Colonic mucosa (tissue), 4 donors: ENCODE results near the gene NIPBL. TPM values are rescaled to one million over a fixed set of nuclear protein-coding genes. Genes with fewer than 3 reads are reported as not detected.
"Not testable (repeated sequence)": the region's sequence is repeated elsewhere in the genome, so short reads cannot be mapped to it uniquely, and the experiment has no call there.

Experiments
- DNase-seq: peaks from one replicate; pipeline ENCODE4 v3.0.0-alpha.2; 2020
- H3K27ac ChIP-seq: fragments of 200-600 bp; one replicate; pipeline ENCODE4 v1.8.0; 2021
- H3K27me3 ChIP-seq: fragments of 200-600 bp; one replicate; pipeline ENCODE4 v1.8.0; 2021
- H3K36me3 ChIP-seq: fragments of 200-600 bp; one replicate; pipeline ENCODE4 v1.8.0; 2021
- H3K4me1 ChIP-seq: fragments of 200-600 bp; one replicate; pipeline ENCODE4 v1.8.0; 2021; ENCODE audit warnings: mild to moderate bottlenecking
- H3K4me3 ChIP-seq: fragments of 200-600 bp; one replicate; pipeline ENCODE4 v1.8.0; 2021
- H3K9ac ChIP-seq, 2 donors: one replicate each; pipeline ENCODE4 v1.7.0; 2013; ENCODE audit warnings: control low read depth in 2 of 2, low read depth in 2 of 2, low read length in 2 of 2
- H3K9me3 ChIP-seq: fragments of 200-600 bp; one replicate; pipeline ENCODE4 v1.8.0; 2021
- CTCF ChIP-seq: fragments of 200-600 bp; IDR thresholded peaks from one replicate; pipeline ENCODE4 v1.8.0; 2022; ENCODE audit warnings: antibody characterized with exemption, mild to moderate bottlenecking
- intact Hi-C: fragments of 100-400 bp; cut with DNase I; formaldehyde crosslinking; loops from one replicate; pipeline ENCODE4 v1.14.1; 2022
- total RNA-seq, 2 donors: library from RNA; stranded (reverse); fragmentation: NEBNext Ultra II Directional in 1 of 2; extraction: Animal tissue kit (Norgen Biotek cat#: 25700) in 1 of 2; gene quantifications; one replicate each; pipeline ENCODE4 v1.2.1, GENCODE V29; 2021
- donor health status: healthy.
- donor health status: DM: no; HTN: no; CAD: no.
- donor health status: DM: no; HTN: no; CAD: no.

NIPBL gene
- total RNA-seq, 2 donors from 2014 or later = 47.6 to 59.2 TPM

- Histone ChIP-seq H3K27ac (no peak overlapping the region), H3K4me3 (no peak overlapping the region), H3K9ac (no peak overlapping the region), H3K4me1 (no peaks in the 10 kb centered on the region), H3K27me3 (no peaks in the 10 kb centered on the region), H3K9me3 (no peaks in the 10 kb centered on the region), H3K36me3 (no peaks in the 10 kb centered on the region)
- intact Hi-C loops = no loop called here
- TF ChIP-seq CTCF = no peak
- no peak for DNase-seq
Measured at GRCh38 chr5:36897616-36898015, 21.0 kb downstream of the NIPBL start.

GRCh38 chr5:36899860-36900259, 23.3 kb downstream of the NIPBL start:
- H3K4me1 ChIP-seq = no peaks in the 10 kb centered on the region
- no peak overlapping the region for H3K27ac ChIP-seq
- no peaks in the 10 kb centered on the region for H3K36me3 ChIP-seq
- H3K27me3 ChIP-seq = no peaks in the 10 kb centered on the region
- TF ChIP-seq CTCF = no peak
- H3K9me3 ChIP-seq = no peaks in the 10 kb centered on the region
- no peak overlapping the region for H3K4me3 ChIP-seq
- intact Hi-C loops = no loop called here
- DNase-seq = no peak
- H3K9ac ChIP-seq = no peak overlapping the region

GRCh38 chr5:36900283-36900682, 23.7 kb downstream of the NIPBL start:
- H3K36me3 ChIP-seq = no peaks in the 10 kb centered on the region
- H3K4me1 ChIP-seq = no peaks in the 10 kb centered on the region
- H3K9ac ChIP-seq = no peak overlapping the region
- no peaks in the 10 kb centered on the region for H3K27me3 ChIP-seq
- H3K9me3 ChIP-seq = no peaks in the 10 kb centered on the region
- no peak overlapping the region for H3K27ac ChIP-seq
- no peak for DNase-seq
- H3K4me3 ChIP-seq = no peak overlapping the region
- TF ChIP-seq CTCF = no peak
- intact Hi-C loops = no loop called here

DNA sequence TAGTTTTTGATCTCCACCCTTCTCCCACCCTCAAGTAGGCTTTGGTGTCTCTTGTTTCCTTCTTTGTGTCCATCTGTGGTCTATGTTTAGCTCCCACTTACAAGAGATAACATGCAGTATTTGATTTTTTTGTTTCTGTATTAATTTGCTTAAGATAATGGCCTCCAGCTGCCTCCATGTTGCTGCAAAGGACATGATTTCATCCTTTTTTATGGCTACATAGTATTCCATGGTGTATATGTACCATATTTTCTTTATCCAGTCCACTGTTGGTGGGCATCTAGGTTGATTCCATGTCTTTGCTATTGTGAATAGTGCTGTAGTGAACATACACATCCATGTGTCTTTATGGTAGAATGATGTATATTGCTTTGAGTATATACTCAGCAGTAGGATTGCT, 24.5 kb downstream of the NIPBL start:
- not testable (repeated sequence) for H3K27ac ChIP-seq, H3K4me3 ChIP-seq, DNase-seq

GRCh38 chr5:36901856-36902255, 25.3 kb downstream of the NIPBL start:
- intact Hi-C loops = no loop called here
- no peaks in the 10 kb centered on the region for H3K36me3 ChIP-seq

More for the DNA sequence above, 24.5 kb downstream of the NIPBL start:
- H3K9ac ChIP-seq, H3K4me1 ChIP-seq, H3K36me3 ChIP-seq, intact Hi-C loops, H3K27me3 ChIP-seq, H3K9me3 ChIP-seq: not testable (repeated sequence)

GRCh38 chr5:36902353-36902752, 25.8 kb downstream of the NIPBL start:
- intact Hi-C loops = no loop called here
- Histone ChIP-seq H3K9ac (no peak overlapping the region), H3K4me3 (no peak overlapping the region), H3K36me3 (no peaks in the 10 kb centered on the region), H3K27me3 (no peaks in the 10 kb centered on the region), H3K27ac (no peak overlapping the region), H3K4me1 (no peaks in the 10 kb centered on the region), H3K9me3 (no peaks in the 10 kb centered on the region)
- DNase-seq = no peak
- no peak for TF ChIP-seq CTCF

More at GRCh38 chr5:36901856-36902255, 25.3 kb downstream of the NIPBL start:
- no peaks in the 10 kb centered on the region for H3K27me3 ChIP-seq
- no peak for TF ChIP-seq CTCF
- H3K4me1 ChIP-seq = no peaks in the 10 kb centered on the region
- no peak overlapping the region for H3K4me3 ChIP-seq
- no peak overlapping the region for H3K27ac ChIP-seq
- H3K9me3 ChIP-seq = no peaks in the 10 kb centered on the region
- H3K9ac ChIP-seq = no peak overlapping the region
- DNase-seq = no peak
